ENCODE results near the gene RPL11. TPM values are rescaled to one million over a fixed set of nuclear protein-coding genes. Genes with fewer than 3 reads are reported as not detected.
A peak's percentile ranks its signal among the peaks of the same experiment; 100 is the strongest.

RPL11 gene
- total and polyA plus RNA-seq, 2 experiments from 2014 or later = 1,126 to 1,484 TPM

DNA sequence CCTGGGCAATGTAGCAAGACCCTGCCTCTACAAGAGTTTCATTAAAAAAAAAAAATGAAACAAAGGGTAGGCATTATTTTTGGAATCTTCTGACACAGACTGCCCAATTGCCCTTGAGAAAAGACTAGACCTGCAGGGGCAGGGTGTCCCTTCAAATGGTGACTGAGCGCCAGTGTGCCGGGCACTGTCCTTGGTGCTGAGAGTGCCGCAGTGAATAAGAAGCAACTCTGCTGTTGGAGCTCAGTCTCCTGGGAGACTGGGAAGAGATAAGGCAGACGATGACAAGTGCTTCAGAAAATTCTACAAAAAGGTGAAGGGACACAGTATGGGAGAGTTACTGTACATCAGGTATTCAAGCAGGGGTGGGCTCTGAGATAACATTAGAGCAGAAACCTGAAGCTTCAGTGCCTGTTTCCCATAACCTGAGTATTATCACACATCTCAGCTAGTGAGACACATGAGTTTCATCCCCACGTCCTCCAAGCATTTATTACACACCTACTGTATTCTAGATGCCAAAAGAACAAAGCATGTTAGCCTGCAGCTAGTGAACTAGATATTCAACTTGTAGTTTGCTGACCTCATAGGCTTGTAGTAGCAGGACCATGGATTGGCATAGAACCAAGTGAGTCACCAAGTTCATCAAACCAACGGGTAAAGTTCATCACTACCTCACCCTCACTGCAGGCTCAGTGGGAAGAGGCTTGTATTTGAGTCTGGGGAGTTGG is 18.4 kb upstream of the RPL11 start:
- Histone ChIP-seq H3K27ac (ENCODE audit: low read depth) (no peak overlapping the region), H3K27me3 (ENCODE audit: insufficient read depth) (no peaks in the 10 kb centered on the region), H4K20me1 (replicated peaks; ENCODE audit: insufficient read depth) (no peaks in the 10 kb centered on the region), H3K79me2 (replicated peaks; ENCODE audit: insufficient read depth) (no peaks in the 10 kb centered on the region), H3K4me2 (no peak overlapping the region), H3K9me2 (ENCODE audit: insufficient read depth) (no peaks in the 10 kb centered on the region), H3K36me3 (ENCODE audit: insufficient read depth) (no peaks in the 10 kb centered on the region), H3F3A (replicated peaks; ENCODE audit: low read depth) (no peaks in the 10 kb centered on the region), H3K4me3 (no peak overlapping the region), H2AFZ (no peak overlapping the region), H3K4me1 (ENCODE audit: insufficient read depth) (no peaks in the 10 kb centered on the region)
- DNase-seq (ENCODE audit: low spot score) (peak; percentile 85), ATAC-seq (peak; percentile 98)
- Mint-ChIP-seq H3K4me1 (no peaks in the 10 kb centered on the region), H3K36me3 (ENCODE audit: low read depth) (no peaks in the 10 kb centered on the region), H3K4me3 (no peak overlapping the region), H3K9me3 (no peaks in the 10 kb centered on the region), H3K27ac (no peak overlapping the region), H3K27me3 (ENCODE audit: insufficient read depth, low read depth, poor library complexity) (peaks cover 4% of the 10 kb centered on the region)
- TF ChIP-seq, protein P1, sequence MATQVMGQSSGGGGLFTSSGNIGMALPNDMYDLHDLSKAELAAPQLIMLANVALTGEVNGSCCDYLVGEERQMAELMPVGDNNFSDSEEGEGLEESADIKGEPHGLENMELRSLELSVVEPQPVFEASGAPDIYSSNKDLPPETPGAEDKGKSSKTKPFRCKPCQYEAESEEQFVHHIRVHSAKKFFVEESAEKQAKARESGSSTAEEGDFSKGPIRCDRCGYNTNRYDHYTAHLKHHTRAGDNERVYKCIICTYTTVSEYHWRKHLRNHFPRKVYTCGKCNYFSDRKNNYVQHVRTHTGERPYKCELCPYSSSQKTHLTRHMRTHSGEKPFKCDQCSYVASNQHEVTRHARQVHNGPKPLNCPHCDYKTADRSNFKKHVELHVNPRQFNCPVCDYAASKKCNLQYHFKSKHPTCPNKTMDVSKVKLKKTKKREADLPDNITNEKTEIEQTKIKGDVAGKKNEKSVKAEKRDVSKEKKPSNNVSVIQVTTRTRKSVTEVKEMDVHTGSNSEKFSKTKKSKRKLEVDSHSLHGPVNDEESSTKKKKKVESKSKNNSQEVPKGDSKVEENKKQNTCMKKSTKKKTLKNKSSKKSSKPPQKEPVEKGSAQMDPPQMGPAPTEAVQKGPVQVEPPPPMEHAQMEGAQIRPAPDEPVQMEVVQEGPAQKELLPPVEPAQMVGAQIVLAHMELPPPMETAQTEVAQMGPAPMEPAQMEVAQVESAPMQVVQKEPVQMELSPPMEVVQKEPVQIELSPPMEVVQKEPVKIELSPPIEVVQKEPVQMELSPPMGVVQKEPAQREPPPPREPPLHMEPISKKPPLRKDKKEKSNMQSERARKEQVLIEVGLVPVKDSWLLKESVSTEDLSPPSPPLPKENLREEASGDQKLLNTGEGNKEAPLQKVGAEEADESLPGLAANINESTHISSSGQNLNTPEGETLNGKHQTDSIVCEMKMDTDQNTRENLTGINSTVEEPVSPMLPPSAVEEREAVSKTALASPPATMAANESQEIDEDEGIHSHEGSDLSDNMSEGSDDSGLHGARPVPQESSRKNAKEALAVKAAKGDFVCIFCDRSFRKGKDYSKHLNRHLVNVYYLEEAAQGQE (IDR thresholded peaks at IDR 0.05; ENCODE audit: unreplicated experiment) = peak; percentile 95
- no peak for TF ChIP-seq JUNB (IDR thresholded peaks at IDR 0.05; ENCODE audit: unreplicated experiment)
- TF ChIP-seq, protein P2, sequence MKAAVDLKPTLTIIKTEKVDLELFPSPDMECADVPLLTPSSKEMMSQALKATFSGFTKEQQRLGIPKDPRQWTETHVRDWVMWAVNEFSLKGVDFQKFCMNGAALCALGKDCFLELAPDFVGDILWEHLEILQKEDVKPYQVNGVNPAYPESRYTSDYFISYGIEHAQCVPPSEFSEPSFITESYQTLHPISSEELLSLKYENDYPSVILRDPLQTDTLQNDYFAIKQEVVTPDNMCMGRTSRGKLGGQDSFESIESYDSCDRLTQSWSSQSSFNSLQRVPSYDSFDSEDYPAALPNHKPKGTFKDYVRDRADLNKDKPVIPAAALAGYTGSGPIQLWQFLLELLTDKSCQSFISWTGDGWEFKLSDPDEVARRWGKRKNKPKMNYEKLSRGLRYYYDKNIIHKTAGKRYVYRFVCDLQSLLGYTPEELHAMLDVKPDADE (IDR thresholded peaks at IDR 0.05) = no peak
- TF ChIP-seq, protein P3, sequence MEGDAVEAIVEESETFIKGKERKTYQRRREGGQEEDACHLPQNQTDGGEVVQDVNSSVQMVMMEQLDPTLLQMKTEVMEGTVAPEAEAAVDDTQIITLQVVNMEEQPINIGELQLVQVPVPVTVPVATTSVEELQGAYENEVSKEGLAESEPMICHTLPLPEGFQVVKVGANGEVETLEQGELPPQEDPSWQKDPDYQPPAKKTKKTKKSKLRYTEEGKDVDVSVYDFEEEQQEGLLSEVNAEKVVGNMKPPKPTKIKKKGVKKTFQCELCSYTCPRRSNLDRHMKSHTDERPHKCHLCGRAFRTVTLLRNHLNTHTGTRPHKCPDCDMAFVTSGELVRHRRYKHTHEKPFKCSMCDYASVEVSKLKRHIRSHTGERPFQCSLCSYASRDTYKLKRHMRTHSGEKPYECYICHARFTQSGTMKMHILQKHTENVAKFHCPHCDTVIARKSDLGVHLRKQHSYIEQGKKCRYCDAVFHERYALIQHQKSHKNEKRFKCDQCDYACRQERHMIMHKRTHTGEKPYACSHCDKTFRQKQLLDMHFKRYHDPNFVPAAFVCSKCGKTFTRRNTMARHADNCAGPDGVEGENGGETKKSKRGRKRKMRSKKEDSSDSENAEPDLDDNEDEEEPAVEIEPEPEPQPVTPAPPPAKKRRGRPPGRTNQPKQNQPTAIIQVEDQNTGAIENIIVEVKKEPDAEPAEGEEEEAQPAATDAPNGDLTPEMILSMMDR (conservative IDR thresholded peaks at IDR 0.05; ENCODE audit: low read depth in 2 of 2) = 0 out of 4 replicates have a peak, but pooled peaks of 1 of the 2 experiments have one; percentile 10

DNA sequence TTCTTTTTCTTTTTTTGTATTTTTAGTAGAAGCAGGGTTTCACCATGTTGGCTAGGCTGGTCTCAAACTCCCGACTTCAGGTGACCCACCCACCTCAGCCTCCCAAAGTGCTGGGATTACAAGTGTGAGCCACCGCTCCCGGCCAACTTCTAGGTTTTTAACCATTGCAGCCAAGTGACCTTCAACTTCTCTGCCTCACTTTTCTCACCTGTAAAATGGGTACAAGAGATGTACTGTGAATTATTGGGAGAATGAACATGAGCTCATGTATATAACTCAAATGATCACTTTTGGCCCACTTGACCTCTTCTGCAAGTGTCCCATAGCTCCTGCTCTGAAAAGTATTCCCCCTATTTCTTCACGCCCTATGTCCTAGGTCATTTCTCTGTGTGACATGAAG is 11.8 kb upstream of the RPL11 start:
- H3K27me3 Mint-ChIP-seq (ENCODE audit: insufficient read depth, low read depth, poor library complexity) = peaks cover 6% of the 10 kb centered on the region
- H4K20me1 ChIP-seq (replicated peaks; ENCODE audit: insufficient read depth) = no peaks in the 10 kb centered on the region
- H3K36me3 ChIP-seq (ENCODE audit: insufficient read depth) = no peaks in the 10 kb centered on the region
- no peaks in the 10 kb centered on the region for H3K4me1 ChIP-seq (ENCODE audit: insufficient read depth)
- H3K9me2 ChIP-seq (ENCODE audit: insufficient read depth) = no peaks in the 10 kb centered on the region
- no peak overlapping the region for H3K4me3 ChIP-seq
- H3K4me1 Mint-ChIP-seq = no peaks in the 10 kb centered on the region
- no peaks in the 10 kb centered on the region for H3K79me2 ChIP-seq (replicated peaks; ENCODE audit: insufficient read depth)
- H3K27ac Mint-ChIP-seq = no peak overlapping the region
- no peak for DNase-seq (ENCODE audit: low spot score)
- H2AFZ ChIP-seq = no peak overlapping the region
- no peak for ATAC-seq
- H3K9me3 Mint-ChIP-seq = no peaks in the 10 kb centered on the region
- no peaks in the 10 kb centered on the region for H3K27me3 ChIP-seq (ENCODE audit: insufficient read depth)
- H3K27ac ChIP-seq (ENCODE audit: low read depth) = no peak overlapping the region
- H3K4me3 Mint-ChIP-seq = no peak overlapping the region
- H3K36me3 Mint-ChIP-seq (ENCODE audit: low read depth) = no peaks in the 10 kb centered on the region
- H3F3A ChIP-seq (replicated peaks; ENCODE audit: low read depth) = no peaks in the 10 kb centered on the region
- no peak overlapping the region for H3K4me2 ChIP-seq
- TF ChIP-seq, protein P3 (conservative IDR thresholded peaks at IDR 0.05; ENCODE audit: low read depth in 2 of 2) = no peak
- TF ChIP-seq NANOG (IDR thresholded peaks at IDR 0.05; ENCODE audit: borderline replicate concordance) (no peak), STAT1 (IDR thresholded peaks at IDR 0.05; ENCODE audit: unreplicated experiment) (no peak), ZNF331 (CRISPR knock-in tag; IDR thresholded peaks at IDR 0.05; ENCODE audit: low read depth) (no peak), POLR2AphosphoS5 (IDR thresholded peaks at IDR 0.05; ENCODE audit: low read depth) (no peak), EZH2phosphoT487 (IDR thresholded peaks at IDR 0.05; ENCODE audit: unreplicated experiment) (no peak), JUNB (IDR thresholded peaks at IDR 0.05; ENCODE audit: unreplicated experiment) (no peak), ZNF114 (CRISPR knock-in tag; IDR thresholded peaks at IDR 0.05) (no peak)
- TF ChIP-seq, protein P2 (IDR thresholded peaks at IDR 0.05) = no peak
